K562 (cell line): ENCODE data around the gene FTH1. TPM values are rescaled to one million over a fixed set of nuclear protein-coding genes. Genes with fewer than 3 reads are reported as not detected.

Experiments
- BACH1 ChIP-seq: fragments of 200-800 bp; sonication (Bioruptor generic); IDR thresholded peaks from 2 replicates; pipeline ENCODE4 v1.6.1; 2016; ENCODE audit warnings: missing genetic modification characterization, missing compliant biosample characterization
- HIVEP1 ChIP-seq: fragments of 250-450 bp; sonication (Bioruptor Pico); IDR thresholded peaks from 2 replicates; pipeline ENCODE4 v1.4.0; 2020; ENCODE audit warnings: mild to moderate bottlenecking
- KAT7 ChIP-seq: sonication (generic); formaldehyde crosslinking; IDR thresholded peaks from 2 replicates; pipeline ENCODE4 v1.8.0; 2022; ENCODE audit warnings: missing genetic modification reagents, mild to moderate bottlenecking, borderline replicate concordance
- MEIS2 ChIP-seq: fragments of 450-650 bp; IDR thresholded peaks from 2 replicates; pipeline ENCODE4 v1.6.1; 2014; ENCODE audit warnings: mild to moderate bottlenecking; ENCODE audit not compliant: partially characterized antibody
- MTA1 ChIP-seq: fragments of 450-650 bp; IDR thresholded peaks from 2 replicates; pipeline ENCODE4 v1.6.1; 2017; ENCODE audit warnings: borderline replicate concordance
- NCOA2 ChIP-seq, 2 experiments: fragments of 450-650 bp; IDR thresholded peaks; 2 replicates each; pipeline ENCODE4 v1.6.1; 2018; ENCODE audit warnings: mild to moderate bottlenecking in 2 of 2, moderate library complexity in 1 of 2; ENCODE audit not compliant: partially characterized antibody in 2 of 2
- NCOA4 ChIP-seq: fragments of 450-650 bp; IDR thresholded peaks from 2 replicates; pipeline ENCODE4 v1.6.1; 2018; ENCODE audit warnings: mild to moderate bottlenecking; ENCODE audit not compliant: partially characterized antibody
- PHF8 ChIP-seq: fragments of 200-600 bp; sonication (generic); IDR thresholded peaks from 2 replicates; pipeline ENCODE4 v1.6.1; 2012; ENCODE audit warnings: mixed run types, mild to moderate bottlenecking, inconsistent platforms, low read length, moderate library complexity, borderline replicate concordance
- ZNF184 ChIP-seq: sonication (generic); formaldehyde crosslinking; IDR thresholded peaks from 2 replicates; pipeline ENCODE4 v1.5.0; 2020; ENCODE audit warnings: missing genetic modification reagents
- ZNF75A ChIP-seq: fragments of 450-650 bp; formaldehyde crosslinking; IDR thresholded peaks from 2 replicates; pipeline ENCODE4 v1.4.0; 2020; ENCODE audit warnings: mild to moderate bottlenecking
- ZNF76 ChIP-seq: fragments of 250-450 bp; sonication (Bioruptor Pico); IDR thresholded peaks from 2 replicates; pipeline ENCODE4 v1.4.0; 2020; ENCODE audit warnings: mild to moderate bottlenecking, moderate library complexity, borderline replicate concordance
- polyA plus RNA-seq, 8 experiments: library from polyadenylated mRNA; depleted of rRNA in 4 of 8; stranded (reverse) in 5 of 8; unstranded in 3 of 8; fragments of >200 nt; fragmentation: Nextera tagmentation in 2 of 8; fragmentation: Illumina TruSeq in 1 of 8; extraction: Ambion mirVana in 2 of 8; extraction: Trizol in 1 of 8; gene quantifications; 2 replicates each; pipeline versions ENCODE4 v1.2.1 to v1.2.3, GENCODE V29; 2011 to 2014; ENCODE audit warnings: inconsistent platforms in 1 of 8, missing spikeins in 1 of 8
- total RNA-seq, 7 experiments: library from RNA; depleted of rRNA in 6 of 7; stranded (reverse); fragments of >200 nt in 6 of 7; fragmentation: Illumina TruSeq in 2 of 7; extraction: Trizol in 2 of 7; gene quantifications; 2 replicates each; pipeline versions ENCODE4 v1.2.1 to v1.2.3, GENCODE V29; 2011 to 2021; ENCODE audit warnings: low replicate concordance in 1 of 7
- TF ChIP-seq, protein P1 (sequence below), 2 experiments: fragments of 450-650 bp; formaldehyde crosslinking in 1 of 2; IDR thresholded peaks; 2 replicates each; pipeline versions ENCODE4 v1.4.0 to v1.6.1; 2014 to 2020; ENCODE audit warnings: mild to moderate bottlenecking in 2 of 2, borderline replicate concordance in 1 of 2, low read depth in 1 of 2
- TF ChIP-seq, protein P2 (sequence below): sonication (generic); formaldehyde crosslinking; IDR thresholded peaks from 2 replicates; pipeline ENCODE4 v1.8.1; 2023; ENCODE audit warnings: mild to moderate bottlenecking, missing genetic modification reagents
- TF ChIP-seq, protein P3 (sequence below), 2 experiments: fragments of 200-800 bp in 1 of 2; sonication (Bioruptor generic) in 1 of 2; sonication (generic) in 1 of 2; formaldehyde crosslinking in 1 of 2; IDR thresholded peaks in 1 of 2; conservative IDR thresholded peaks in 1 of 2; 2 replicates each; pipeline versions ENCODE4 v1.5.0 to v1.6.1; 2016 to 2020; ENCODE audit warnings: missing compliant biosample characterization in 1 of 2, missing genetic modification characterization in 1 of 2, missing genetic modification reagents in 1 of 2

FTH1 gene
- total and polyA plus RNA-seq, 9 of the 15 experiments (the other 6 are each of a cell fraction or from before 2014, with no cell fraction given): 370 to 3,146 (median 802) TPM

DNA sequence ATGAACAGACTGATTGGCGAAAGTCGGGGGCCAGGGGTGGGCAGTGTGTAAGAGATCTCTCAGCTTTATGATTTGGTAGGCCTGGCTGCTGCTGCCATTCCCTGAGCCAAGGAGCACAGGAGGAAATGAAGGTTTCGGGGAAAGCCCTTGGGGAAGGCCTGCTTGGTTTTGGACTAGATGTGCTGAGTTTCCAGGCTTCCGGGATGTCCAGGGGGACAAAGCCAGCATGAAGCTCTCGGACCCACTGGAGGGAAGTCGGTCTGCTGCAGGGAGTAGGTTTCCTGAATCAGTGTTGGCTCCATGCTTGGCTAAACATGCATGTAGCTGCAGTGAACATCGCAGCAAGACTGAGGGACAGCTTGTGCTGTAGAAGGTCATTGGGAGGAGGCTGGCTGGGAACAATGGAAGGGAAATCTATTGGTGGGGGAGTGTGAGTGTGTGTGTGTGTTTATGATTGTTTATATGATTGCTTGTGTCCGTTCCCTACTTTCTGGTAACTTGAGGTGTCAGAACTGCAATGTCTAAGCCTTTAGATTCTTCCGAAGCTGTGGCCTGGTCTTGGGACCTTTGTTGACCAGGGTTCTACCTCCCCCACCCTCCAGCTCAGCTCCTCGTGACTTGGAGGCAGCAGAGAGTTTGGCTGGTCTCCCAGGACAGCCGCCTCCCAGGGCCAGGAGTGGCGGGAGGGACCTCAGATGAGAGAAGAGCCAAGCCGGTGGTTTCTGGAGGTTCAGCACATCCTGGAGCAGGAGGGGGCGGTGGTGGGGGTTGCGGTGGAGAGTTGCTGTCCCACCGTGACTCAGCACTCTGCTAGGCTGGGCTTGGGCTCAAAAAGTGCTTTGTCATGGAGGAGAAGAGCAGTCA is 4.0 kb upstream of the FTH1 start (continued):
- TF ChIP-seq, protein P1, sequence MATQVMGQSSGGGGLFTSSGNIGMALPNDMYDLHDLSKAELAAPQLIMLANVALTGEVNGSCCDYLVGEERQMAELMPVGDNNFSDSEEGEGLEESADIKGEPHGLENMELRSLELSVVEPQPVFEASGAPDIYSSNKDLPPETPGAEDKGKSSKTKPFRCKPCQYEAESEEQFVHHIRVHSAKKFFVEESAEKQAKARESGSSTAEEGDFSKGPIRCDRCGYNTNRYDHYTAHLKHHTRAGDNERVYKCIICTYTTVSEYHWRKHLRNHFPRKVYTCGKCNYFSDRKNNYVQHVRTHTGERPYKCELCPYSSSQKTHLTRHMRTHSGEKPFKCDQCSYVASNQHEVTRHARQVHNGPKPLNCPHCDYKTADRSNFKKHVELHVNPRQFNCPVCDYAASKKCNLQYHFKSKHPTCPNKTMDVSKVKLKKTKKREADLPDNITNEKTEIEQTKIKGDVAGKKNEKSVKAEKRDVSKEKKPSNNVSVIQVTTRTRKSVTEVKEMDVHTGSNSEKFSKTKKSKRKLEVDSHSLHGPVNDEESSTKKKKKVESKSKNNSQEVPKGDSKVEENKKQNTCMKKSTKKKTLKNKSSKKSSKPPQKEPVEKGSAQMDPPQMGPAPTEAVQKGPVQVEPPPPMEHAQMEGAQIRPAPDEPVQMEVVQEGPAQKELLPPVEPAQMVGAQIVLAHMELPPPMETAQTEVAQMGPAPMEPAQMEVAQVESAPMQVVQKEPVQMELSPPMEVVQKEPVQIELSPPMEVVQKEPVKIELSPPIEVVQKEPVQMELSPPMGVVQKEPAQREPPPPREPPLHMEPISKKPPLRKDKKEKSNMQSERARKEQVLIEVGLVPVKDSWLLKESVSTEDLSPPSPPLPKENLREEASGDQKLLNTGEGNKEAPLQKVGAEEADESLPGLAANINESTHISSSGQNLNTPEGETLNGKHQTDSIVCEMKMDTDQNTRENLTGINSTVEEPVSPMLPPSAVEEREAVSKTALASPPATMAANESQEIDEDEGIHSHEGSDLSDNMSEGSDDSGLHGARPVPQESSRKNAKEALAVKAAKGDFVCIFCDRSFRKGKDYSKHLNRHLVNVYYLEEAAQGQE (IDR thresholded peaks at IDR 0.05; ENCODE audit: borderline replicate concordance): peak; percentile 55
- TF ChIP-seq, protein P1 (CRISPR knock-in tag; IDR thresholded peaks at IDR 0.05; ENCODE audit: low read depth): no peak
- TF ChIP-seq MEIS2 (peak; percentile 46), ZNF76 (CRISPR knock-in tag) (no peak), BACH1 (peak; percentile 100), KAT7 (CRISPR knock-in tag) (no peak), NCOA4 (no peak), MTA1 (peak; percentile 66; the same call in 1 of the 2 replicates), PHF8 (peak; percentile 23; the same call in 1 of the 2 replicates), ZNF184 (CRISPR knock-in tag) (no peak), ZNF75A (CRISPR knock-in tag) (no peak), NCOA2 (IDR thresholded peaks at IDR 0.05; ENCODE audit: partially characterized antibody in 2 of 2) (no peak), HIVEP1 (no peak)
- TF ChIP-seq, protein P2, sequence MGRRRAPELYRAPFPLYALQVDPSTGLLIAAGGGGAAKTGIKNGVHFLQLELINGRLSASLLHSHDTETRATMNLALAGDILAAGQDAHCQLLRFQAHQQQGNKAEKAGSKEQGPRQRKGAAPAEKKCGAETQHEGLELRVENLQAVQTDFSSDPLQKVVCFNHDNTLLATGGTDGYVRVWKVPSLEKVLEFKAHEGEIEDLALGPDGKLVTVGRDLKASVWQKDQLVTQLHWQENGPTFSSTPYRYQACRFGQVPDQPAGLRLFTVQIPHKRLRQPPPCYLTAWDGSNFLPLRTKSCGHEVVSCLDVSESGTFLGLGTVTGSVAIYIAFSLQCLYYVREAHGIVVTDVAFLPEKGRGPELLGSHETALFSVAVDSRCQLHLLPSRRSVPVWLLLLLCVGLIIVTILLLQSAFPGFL (CRISPR knock-in tag): 0 out of 2 replicates have a peak, but pooled peaks have one; percentile 14
- TF ChIP-seq, protein P3, sequence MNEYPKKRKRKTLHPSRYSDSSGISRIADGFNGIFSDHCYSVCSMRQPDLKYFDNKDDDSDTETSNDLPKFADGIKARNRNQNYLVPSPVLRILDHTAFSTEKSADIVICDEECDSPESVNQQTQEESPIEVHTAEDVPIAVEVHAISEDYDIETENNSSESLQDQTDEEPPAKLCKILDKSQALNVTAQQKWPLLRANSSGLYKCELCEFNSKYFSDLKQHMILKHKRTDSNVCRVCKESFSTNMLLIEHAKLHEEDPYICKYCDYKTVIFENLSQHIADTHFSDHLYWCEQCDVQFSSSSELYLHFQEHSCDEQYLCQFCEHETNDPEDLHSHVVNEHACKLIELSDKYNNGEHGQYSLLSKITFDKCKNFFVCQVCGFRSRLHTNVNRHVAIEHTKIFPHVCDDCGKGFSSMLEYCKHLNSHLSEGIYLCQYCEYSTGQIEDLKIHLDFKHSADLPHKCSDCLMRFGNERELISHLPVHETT (CRISPR knock-in tag; conservative IDR thresholded peaks at IDR 0.05 in 1 of 2, IDR thresholded peaks at IDR 0.05 in 1 of 2): no peak
